ENCODE results near the gene MGLL.
A peak's percentile ranks its signal among the peaks of the same experiment; 100 is the strongest.

The MGLL gene

DNA sequence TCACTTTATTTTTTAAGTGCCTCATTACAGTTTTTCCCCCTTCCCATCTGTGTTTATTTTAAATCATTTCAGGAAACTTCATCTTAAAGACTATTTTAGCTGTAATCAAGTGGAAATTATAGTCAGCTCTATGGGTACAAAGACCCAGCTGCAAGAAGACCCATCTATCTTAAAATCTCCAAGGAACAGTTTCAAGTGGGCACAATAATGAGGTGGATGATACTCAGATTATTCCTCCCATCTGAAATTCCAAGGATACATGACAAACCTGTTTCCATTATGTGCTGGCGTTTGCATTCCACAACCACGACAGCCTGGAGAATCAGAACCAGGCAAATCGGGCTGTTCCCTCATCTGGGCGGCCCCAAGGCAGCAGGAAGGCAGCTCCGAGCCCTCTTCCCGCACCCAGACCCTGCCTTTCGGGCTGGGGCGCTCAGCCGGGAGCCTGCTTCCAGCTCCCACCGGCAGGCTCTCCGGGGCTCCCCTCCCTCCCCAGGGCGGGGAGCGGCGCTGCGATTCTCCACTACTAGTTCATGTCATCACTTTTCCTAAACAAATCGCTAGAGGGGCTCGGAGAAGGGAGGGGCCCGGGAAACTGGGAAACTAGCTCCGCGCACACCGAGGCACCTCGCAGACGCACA is at the start of gene MGLL:
Gene MGLL, minus strand, starts transcription at position 475 of the 641 bp plus-strand sequence. Its CDS starts 197 bp downstream, at position 278.
- peak; percentile 20 to 62 for DNase-seq

DNA sequence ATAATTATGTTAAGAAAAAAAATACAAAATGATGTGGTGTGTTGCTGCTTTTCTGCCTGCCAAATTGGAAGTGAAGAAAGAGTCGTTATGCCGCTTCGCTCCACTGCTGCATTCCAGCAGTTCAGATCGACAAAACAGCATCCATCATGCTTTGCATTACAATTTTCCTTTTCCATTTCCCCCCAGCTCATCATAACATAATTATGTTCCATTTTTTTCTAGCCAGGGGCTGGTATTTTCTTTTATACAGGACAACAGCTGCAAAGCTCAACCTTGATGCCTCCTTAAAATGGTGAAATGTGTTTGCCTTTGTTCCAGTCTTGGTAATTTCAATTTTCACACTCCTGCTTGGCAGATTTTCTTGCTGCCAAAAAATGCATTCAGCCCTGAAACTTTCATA is 47.8 kb upstream of the MGLL start:
- no peak for DNase-seq

DNA sequence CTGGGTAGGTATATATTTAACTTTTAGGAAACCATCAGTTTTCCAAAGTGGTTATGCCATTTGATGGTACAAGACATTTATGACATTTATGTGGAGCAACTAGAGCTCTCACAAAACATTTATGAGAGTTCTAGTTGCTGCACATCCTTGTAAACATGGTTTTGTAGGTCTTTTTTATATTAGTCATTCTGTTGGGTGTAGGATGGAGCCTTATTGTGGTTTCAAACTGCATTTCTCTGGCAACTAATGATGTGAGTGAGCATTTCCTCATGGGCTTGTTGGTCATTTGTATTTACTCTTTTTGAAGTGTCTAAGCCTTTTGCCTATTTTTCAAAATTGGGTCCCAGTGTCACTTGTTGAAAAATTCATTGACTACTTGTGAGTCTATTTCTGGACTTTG is 45.7 kb upstream of the MGLL start:
- DNase-seq = no peak

DNA sequence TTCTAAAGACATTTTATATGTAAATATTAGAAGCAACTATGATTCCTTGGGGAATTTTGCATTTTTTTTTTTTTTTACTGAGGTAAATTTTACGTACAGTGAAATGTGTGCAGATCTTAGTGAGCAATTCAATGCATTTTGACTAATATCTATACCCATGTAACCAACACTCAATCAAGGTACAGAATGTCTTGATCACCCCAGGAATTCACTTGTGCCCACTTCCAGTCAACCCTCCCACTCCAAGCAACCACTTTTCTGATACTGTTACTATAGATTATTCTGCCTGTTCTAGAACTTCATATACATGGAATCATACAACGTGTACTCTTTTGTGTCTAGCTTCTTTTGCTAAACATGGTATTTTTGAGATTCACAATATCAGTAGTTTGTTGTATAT is 45.1 kb upstream of the MGLL start:
- DNase-seq = no peak

DNA sequence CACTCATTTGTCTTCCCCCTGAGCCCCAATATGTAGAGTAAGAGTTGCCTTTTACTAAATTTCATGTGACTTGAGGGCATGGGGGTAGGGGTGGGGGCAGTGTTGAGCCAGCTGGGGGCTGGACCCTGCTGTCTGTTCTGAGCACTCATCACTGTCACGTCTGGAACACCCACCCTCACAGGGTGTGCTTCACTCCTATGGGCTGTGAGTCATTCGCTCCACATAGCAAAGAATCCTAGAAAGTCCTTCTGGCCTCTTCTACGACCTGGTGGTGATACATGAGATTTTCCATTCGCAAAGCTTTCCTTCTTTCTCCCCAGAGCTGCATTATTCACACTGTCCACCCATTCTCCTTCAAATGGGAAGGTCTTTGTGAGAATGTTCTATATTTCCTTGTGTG is 43.6 kb upstream of the MGLL start:
- DNase-seq = no peak

DNA sequence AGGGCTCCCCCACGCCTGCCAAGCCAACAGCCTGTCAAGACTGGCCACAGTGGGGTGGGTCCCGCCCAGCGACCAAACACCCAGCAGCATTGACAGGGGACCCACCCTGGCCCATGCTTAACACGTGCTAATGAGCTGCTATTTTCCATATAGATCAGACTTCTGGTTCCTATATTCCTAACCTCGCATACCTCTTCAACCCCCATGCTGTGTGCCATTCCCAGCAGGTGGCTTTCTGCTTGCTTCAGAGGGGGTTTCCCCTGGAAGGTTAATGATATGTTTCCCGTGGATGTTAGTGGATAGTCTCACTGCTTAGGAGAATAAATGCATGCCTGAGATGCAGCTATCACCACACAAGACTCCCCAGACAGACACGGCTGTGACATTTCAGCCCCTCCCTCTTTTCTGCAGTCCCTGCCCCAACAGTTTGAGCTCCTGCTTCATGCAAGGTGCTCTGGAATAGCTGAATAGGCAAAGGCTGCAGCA is 37.9 kb upstream of the MGLL start:
- DNase-seq = no peak

DNA sequence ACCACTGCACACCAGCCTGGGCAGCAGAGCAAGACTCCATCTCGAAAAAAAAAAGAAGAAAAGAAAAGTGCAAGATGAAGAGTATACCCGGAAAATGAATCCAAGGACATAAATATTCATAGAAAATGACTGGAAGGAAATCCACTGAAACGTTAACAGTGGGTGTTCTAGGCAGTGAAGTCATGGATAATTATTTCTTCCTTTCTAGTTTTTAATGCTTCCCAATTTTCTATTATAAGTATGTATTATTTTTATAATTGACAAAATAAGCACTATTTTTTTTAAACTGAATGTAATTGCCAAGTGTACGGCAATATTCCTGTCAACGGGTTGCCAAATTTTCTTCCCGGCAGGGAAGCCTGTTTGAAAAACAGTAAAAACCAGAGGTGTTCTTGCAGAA is 37.4 kb upstream of the MGLL start:
- DNase-seq = no peak

DNA sequence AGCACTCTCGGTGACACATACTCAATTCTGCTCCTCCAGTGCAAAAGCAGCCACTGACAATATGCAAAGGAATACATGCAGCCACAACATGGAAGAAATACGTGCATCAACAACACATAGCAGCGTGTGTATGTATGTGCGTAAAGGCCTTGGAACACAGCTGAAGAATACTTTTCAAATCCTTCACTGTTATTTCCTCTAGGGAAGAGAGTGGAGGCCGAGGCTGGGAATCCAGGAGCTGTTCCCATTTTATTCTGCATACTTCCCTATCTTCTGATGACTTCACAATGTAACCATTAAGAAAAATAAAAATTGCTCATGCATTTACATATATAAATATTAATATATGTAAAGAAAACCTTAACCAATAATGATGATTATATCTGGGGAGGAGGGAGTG is 36.6 kb upstream of the MGLL start:
- DNase-seq = no peak

DNA sequence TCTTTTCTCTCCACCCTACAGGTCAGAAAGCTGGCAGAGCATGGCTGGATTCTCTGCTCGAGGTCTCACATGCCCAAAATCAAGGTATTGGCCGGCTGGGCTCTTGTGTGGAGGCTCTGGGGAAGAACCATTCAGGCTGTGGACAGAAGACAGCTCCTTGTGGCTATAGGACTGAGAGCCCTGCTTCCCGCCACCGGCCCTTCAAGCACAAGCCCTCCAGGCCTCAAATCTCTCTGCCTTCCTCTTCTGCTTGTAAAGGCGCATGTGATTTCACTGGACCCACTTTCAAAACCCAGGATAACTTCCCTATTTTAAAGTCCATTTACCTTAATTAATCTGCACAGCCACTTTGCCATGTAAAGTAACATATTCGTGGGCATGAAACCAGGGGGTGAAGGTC is 36.2 kb upstream of the MGLL start:
- DNase-seq = no peak

DNA sequence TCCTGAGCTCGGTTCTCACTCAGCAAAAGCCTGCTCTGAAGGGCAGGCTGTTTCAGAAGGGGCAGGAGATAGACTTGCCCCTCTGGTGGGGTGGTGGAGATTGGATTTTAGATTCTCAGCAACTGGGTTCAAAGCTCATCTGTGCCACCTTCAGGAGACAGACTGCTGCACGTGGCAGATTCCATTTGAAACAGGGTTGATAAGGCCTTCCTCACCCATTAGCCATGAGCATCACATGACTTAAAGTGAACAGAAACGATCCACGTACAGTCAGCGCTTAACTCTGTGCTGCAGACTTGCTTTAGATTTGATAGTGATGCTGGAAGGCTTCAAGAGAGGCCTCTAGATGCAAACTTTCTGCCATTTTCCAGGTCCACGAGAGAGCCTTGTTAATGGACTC is 35.0 kb upstream of the MGLL start:
- DNase-seq = no peak

DNA sequence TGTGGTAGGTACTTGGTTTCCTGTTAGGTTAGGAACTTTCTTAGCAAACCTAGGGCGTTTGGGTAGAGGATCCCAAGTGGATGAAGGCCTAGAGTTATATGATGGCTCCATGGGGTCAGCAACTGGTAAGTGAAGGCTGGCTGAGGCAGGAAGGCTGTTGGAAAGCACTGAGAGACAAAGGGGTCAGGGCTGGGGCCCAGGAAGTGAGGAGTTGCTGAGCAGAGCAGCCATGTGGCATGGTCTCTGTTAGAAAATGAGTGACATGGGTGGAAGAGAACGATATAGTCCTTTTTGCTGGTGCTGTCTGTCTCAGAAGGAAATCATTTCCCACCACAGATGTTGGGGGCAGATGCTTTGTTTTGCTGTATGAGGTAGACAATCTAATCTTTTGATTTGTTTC is 34.5 kb upstream of the MGLL start:
- no peak for DNase-seq

DNA sequence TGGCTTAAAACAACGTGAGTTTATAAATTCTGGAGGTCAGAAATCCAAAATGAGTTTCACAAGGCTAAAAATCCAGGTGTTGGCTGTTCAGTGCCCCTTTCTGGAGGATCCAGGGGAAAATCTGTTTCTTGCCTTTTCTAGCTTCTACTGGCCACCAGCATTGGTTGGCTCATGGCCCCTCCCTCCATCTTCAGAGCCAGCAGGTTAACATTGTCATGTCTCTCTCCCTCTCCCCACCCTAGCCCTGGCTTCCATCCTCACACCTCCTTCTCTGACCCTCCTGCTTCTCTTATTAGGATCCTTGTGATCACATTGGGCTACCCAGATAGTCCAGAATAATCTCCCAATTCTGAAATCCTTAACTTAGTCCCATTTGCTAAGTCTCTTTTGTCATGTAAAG is 32.9 kb upstream of the MGLL start:
- no peak for DNase-seq

DNA sequence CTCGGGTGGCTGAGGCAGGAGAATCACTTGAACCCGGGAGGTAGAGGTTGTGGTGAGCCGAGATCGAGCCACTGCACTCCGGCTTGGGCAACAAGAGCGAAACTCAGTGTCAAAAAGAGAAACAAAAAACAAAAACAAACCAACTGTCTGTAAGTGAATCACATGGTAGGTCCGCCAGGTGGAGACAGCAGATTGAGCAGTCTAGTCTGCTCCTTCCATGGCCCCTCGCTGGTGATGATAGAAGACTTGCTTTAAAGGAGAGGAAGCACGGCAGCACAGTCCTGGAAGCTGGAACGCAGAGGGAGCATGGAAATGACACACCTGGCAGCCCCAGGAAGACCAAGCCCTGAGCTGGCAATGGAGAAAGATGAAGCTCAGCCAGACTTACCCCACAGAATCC is 31.4 kb upstream of the MGLL start:
- DNase-seq = peak in 1 of 2 experiments; percentile 13

DNA sequence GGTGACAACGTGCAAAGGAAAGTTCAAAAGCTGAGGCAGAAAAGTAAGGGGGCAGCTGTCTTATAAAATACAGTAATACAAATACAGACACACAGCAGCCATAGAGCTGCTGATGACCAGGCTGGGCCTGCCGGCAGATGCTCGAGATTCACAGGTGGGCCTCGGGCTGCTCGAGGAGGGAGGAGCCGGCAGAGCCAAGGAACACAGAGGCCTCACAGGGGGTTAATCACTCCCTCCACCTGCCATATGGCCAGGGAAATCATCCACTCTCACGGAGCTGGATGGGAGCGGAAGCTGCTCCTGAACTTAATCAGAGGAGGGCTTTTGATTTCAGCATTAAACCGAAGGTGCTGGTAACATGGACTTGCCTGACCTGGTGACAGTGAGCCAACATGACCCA is 29.6 kb upstream of the MGLL start:
- peak in 1 of 2 experiments; percentile 33 for DNase-seq

DNA sequence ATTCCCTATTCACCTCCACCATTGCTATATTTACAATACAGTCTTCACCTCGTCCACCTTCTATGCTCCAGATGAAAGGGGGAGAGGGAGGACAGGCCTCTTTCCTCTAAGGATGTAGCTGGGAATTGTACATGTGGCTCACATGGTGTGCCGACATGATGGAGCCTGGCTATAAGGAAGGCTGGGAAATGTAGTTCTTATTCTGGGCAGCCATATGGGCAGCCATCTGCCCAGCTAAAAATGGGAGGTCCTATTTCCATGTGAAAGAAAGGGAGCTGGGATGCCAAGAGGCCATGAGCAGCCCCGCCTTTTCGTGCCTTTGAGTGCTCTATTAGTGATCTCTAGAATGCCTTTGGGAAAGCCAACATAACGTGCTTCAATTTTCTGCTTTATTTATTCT is 27.1 kb upstream of the MGLL start:
- DNase-seq = no peak

DNA sequence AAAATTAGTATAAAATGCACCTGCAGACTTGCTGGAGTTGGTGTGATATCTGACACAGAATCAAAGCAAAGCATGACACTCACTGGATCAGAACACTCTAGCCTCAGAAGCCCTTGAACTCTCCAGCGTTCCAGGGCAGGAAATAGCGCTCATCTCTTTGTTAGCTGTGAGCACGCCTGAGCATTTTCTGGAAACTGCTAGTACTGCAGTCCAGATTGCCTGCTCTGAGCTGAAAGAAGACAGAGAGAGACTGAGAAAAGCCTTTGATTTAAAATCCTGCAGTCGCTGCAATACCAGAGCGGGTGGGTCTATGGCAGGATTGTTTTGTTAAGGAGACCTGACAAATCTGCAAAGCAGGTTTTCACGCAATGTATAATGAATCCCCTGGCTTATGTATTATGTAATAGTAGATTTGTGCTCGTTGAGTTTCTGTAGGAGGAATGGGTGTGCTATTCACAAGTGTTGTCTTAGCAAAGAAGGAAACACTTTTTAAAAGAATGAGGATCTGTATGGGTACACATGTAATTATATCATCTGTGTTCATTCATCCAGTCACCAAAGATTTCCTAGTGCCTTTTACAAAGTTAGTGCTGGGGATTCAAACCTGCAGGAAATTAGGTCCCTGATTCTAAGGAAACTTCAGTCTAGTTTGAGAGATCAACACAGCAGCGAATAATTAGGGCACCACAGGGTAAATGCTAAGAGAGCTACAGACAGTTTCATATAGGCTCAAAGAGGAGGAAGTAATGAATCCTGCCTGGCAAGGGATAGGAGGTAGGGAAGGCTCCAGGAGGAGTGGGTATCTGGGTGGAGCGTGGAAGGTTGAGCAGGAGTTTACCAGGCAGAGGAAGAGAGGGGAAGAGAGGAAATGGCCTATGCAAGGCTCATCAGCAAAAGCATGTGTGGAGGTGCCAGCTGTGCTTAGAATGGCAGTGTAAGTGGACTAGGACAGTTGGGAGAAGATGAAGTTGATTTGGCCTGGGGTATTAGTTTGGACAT is 26.1 kb upstream of the MGLL start:
- DNase-seq = no peak

DNA sequence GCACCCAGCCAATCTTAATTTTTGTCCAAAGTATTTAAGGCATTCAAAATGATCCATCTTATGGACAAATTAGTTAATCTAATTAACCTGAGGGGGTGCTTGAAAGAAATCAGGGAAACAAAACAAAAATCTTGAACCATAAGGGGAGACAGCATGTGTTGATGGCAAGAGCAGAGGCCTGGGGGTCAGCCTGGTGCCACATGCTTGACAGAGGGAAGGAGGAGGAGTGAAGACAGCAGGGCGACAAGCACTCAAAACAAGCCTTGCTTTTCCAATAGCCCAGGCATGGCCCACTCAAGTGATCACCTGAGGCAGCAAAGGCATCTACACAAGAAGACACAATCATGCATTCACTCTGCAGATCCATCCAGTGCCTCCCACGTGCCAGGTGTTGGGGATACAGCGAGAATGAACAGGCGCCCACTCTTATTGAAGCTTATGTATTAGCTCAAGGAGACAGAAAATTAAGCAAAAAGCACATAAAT is 25.0 kb upstream of the MGLL start:
- DNase-seq = no peak

DNA sequence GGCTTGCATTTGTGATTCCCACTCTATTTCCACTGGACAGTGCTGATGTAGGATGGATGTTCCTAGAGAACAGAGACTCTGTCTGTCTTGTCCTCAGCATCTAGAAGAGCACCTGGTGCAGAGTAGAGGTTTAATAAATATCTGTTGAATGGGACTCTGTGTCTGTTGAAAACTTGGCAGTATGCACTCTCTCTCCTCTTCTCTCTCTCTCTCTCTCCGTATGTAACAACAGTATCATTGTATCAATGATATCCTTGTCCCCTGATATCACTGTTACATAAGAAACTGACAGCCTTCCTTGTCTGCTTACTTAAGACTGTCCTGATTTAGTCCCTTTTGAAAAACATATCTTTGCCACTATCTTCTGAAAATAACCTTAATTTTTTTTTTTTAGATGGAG is 24.3 kb upstream of the MGLL start:
- no peak for DNase-seq

DNA sequence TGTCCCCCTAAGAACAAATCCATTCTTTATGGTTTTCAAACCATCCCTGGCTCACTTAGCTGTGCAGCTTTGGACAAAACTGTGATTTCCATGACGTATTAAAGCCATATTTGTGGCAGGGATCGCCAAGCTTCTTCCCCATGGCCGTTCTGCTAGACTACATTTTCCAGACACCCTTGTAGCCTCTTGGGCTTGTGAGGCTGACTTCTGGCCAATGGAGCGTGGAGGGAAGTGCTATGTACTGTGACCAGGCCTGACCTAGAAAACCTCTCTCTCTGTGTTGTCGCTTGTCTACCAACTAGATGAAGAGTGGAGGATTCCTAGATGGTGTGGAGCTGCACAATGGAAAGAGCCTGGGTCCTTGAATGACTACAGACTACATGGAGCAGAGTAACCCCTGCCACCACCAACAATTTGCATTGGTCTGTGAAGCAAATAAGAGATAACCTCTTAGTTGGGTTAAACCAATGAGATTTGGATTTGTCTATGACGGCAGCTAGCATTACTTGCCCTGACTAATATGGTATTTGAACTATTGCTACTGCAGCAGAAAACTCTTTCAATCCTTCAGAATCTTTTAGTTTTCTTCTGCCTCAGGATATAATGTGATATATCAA is 22.1 kb upstream of the MGLL start:
- DNase-seq = no peak

DNA sequence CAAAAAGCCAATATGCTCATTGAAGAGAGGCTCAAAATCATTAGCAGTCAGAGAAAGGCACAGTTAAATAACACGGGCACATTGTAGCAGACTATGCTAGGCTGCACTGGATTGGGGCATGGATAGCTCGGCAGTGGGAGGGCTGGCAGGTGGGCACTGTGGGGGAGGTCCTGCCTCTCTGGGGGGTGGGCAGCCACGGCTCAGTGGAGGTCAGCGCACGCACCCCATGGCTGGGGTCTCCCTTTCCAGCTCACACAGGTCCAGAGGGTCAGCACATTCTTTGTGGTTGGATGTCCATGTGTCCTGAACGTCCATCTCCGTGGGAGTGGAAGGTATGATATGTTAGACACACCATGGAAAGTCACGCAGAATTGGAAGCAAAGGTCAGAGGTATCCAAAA is 18.4 kb upstream of the MGLL start:
- no peak for DNase-seq

DNA sequence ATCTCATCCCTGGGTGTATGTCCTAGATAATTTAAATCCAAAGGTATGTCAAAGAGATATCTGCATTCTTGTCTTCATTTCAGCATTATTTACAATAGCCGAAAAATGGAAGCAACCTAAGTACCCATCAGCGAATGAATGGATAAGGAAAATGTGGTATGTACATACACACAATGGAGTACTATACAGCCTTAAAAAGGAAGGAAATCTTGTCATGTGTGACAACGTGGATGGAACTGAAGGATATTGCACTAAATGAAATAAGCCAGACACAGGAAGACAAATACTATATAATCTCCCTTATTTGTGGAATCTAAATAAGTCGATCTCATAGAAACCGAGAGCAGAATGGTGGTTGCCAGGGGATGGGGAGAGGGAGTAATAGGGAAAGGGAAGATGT is 16.8 kb upstream of the MGLL start:
- no peak for DNase-seq

DNA sequence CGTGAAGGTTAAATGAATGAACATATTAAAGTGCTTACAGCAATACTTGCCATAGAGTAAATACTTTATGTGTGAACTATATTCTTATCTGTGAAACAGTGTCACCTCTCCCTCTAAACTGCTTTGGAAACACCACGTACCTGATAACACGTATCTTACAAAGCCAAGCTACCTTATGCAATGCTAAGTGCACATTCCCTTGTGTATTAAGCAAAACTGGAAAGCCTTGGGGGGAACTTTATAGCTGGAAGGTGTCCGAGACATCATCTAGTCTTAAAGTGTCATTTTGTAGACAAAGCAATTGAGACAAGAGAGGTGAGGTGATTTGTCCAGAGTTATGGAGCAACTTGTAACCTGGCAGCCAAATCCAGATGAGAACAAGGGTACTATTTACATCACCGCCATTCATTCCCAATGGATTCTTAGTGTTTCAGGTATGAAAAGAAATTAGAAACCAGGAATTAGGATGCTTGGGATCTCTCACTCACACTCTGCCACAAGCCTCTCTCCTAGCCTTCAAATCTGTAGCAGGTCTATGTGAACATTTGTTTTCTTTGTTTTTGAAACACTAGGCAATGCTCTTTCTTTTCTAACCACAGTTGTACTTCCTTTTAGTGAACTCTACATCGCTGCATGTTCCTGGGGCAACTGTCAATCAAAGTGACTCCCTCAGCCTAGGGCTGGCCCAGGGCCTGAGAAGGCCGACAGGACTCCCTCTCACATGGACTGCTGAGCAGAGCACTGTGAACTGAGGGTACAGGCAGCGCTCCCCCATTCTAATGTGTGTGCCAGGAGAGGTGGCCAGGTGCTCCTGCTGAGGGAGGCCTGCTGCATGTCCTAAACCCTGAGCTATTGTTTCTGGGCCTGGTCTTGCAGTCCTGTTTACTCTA is 13.9 kb upstream of the MGLL start:
- DNase-seq = no peak

DNA sequence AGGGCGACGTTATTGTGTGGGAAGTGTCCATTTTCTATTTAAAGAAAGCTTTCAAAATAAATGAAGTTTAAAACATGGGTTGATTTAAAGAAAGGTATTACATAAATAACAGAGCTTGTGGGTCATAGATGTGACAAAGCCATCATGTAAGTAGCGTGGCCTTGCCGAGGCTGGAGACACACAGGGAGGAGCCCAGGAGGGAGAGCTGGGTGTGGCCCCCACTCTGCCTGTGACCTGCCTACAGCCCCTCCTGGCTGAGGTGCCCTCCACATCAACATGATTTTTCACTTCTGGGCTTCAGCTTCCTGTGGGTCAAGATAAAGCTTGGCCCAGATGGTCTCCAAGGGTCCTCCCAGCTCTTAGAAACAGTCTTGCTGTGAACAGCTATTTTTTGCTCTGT is 12.5 kb upstream of the MGLL start:
- DNase-seq = no peak
